ENCODE data around the gene CDV3.

The CDV3 gene

DNA sequence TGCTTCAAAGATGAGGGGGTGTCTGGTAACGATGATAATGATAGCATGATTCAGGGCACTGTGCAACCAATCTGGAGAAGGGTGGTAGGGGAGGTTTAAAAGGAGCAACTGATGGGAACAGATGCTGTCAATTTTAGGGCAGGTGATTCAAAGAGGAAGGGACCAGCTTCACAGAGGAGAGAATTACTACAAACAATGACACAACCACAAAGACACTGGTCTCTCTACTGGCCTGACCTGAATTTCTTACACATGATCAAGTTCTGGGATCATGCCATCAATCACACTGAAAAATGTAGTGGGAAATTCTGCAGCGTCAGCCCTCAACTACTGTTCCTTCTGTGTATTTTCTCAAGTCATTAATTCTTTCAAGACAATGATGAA lies 2.6 kb upstream of the CDV3 start:
- TF ChIP-seq, protein P1, sequence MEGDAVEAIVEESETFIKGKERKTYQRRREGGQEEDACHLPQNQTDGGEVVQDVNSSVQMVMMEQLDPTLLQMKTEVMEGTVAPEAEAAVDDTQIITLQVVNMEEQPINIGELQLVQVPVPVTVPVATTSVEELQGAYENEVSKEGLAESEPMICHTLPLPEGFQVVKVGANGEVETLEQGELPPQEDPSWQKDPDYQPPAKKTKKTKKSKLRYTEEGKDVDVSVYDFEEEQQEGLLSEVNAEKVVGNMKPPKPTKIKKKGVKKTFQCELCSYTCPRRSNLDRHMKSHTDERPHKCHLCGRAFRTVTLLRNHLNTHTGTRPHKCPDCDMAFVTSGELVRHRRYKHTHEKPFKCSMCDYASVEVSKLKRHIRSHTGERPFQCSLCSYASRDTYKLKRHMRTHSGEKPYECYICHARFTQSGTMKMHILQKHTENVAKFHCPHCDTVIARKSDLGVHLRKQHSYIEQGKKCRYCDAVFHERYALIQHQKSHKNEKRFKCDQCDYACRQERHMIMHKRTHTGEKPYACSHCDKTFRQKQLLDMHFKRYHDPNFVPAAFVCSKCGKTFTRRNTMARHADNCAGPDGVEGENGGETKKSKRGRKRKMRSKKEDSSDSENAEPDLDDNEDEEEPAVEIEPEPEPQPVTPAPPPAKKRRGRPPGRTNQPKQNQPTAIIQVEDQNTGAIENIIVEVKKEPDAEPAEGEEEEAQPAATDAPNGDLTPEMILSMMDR (conservative IDR thresholded peaks at IDR 0.05) = no peak
- no peak overlapping the region for H3K27ac ChIP-seq

DNA sequence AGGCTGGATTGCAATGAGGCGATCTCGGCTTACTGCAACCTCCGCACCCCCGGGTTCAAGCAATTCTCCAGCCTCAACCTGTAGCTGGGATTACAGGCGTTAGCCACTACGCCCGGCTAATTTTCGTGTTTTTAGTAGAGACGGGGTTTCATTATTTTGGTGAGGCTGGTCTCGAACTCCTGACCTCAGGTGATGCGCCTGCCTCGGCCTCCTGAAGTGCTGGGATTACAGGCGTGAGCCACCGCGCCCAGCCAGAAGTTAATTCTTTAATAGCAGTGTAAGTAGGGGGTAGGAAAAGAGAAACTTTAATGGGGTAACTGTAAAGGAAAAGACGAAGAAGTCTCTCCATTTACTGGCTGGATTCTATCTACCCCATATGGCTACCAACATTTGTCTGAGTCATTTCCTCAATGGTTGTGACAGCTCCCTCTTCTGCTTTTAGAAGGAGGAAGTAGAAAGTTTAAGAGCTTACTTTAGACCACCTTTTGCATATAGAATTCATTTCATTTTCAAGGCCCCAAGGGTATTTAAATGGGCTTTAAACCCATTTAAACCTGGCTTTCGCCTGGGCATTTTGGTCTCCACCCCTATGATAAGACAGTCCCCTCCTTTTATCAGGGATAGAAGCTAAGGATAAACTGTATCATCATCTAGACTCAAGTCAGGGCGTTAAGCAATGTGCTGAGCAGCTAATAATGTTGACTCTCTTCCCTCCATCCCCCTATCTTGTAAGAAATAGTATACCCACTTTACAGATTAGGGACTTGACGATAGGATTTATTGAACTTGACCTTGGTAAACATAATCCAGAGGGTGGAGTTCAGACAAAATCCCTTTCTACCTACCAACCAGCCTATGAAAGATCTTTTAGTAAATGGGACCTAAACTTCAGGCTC lies 1.1 kb upstream of the CDV3 start:
- TF ChIP-seq, protein P1 (conservative IDR thresholded peaks at IDR 0.05) = no peak
- H3K27ac ChIP-seq = peak overlapping the region; percentile 97

DNA sequence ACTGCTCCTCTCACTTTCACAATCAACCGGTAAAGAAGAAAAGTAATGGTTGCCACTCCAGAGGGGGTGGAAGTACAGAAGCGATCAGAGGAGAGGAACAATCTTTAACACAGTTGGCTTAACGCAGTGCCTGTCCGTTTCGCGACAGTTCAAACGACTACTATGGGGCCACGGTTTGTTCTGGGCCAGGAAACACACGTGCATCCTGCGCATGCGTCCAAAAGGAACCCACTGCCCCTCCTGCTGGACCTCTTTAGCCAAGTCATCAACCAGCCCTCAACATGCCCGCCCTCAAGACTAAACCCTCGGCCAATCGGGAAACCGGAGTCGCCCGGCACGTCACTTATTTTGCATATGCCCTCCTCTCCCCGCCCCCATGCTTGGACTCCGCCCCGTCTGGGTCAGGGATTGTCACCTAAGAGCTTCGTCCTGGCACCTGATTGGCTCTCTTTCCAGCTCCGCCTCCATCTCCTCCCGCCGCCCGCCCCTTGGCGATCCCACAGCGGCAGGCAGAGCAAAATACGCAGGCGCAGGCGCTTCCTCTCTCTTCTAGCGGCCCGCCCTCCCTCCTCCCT lies 345 bp upstream of the CDV3 start:
- peak overlapping the region; percentile 97 for H3K27ac ChIP-seq
- TF ChIP-seq, protein P1 (conservative IDR thresholded peaks at IDR 0.05) = no peak

DNA sequence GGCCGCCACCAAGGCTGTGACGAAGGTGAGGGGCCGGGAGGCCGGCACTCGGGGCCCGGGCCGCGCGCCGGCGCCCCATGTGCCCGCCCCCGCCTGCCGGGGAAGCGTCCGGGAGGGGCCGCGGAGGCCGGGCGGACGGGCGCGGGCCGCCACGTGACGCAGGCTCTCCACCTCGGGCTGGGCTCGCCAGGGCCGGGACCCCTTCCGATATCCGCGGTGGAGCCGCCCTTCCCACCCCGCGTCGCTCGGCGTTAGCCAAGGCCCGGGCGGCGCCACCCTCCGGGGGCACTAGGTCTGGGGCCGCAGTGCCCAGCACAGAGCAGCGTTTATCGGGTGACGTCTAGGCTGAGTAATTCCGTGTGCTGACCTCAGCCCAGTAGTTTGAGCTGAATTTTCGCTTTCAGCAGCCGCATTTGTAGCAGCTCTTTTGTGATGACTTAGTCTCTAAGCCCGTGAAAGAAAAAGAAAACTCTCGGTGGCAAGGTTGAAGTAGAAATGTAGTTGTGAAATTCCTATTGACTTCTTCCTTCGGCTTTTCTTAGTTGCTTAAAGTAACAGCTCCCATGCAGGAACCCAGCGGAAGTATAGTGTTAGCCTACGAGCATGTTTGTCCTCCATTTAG lies 885 bp downstream of the CDV3 start:
- peak overlapping the region; percentile 97 for H3K27ac ChIP-seq
- TF ChIP-seq, protein P1 (conservative IDR thresholded peaks at IDR 0.05) = no peak

DNA sequence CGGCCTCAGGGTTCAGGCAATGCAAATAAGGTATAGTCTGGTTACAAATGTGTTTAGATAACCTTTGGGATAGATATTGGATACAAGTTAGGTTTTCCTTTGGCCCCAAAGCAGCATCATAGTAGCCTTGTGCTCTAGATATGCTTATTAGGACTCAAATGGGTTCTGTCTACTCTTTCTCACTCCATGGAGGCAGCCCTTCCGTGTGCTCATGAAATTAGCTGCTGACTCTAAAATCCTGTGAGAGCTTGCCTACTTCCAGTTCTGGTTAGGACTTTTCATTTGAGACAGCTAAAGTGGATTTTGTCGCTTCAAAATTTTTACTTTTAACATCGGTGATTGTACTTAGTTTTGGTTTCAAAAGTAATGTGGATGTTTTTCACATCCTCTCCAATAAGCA lies 1.6 kb downstream of the CDV3 start:
- peak overlapping the region; percentile 97 for H3K27ac ChIP-seq
- TF ChIP-seq, protein P1 (conservative IDR thresholded peaks at IDR 0.05) = no peak

DNA sequence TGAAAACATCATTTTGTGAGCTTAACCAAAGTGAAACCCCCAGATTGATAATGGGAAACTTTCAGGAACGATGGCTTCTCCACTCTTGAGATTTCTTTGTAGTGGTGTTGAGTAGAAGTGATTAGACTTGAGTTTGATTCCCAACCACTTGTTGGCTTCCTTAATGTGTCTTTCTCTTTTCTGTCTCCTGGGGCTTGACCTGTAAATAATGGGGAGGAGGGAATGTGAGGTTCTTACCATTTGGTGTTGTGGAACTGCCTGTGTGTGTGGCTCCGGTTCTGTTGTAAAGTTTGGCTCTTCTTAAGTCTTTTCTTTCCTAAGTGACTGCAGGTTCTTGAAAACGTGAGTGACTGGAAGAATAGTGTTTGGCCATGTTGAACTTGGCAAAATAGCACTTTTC lies 2.7 kb downstream of the CDV3 start:
- peak overlapping the region; percentile 97; the same call in 1 of the 2 replicates for H3K27ac ChIP-seq
- TF ChIP-seq, protein P1 (conservative IDR thresholded peaks at IDR 0.05) = no peak

DNA sequence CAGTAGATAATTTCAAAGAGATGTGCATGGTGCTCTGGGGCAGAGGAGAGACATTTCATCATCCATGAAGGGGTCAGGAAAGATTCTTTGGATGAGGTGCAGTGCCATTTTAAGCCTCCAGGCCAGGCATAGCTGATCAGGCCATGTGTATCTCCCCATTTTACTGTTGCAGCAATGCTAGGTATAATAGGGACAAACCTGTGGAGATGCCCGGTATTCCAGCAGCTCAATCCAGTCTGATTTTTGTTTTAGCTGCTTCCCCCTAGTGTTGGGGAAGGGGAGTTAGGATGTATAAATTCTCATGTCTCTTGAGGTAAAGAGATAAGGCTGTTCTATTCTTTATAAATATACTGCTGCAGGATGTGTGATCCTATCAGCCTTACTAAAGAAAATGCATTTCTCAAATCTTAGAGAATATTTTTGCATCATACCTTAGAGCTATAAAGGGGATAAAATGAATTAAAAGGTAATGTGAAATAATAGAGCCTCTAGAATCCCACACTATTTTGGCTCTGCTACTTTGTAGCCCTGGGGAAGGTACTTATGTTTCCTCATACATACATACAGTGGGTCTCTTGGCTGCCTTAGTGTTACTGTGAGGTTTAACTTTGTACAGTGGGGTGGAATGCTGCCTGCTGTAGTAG lies 5.2 kb downstream of the CDV3 start:
- peak overlapping the region; percentile 27 for H3K27ac ChIP-seq
- TF ChIP-seq, protein P1 (conservative IDR thresholded peaks at IDR 0.05) = peak; percentile 78

All from VCaP (cell line).